AG04450 (cell line): ENCODE results near the gene TEK. TPM values are rescaled to one million over a fixed set of nuclear protein-coding genes. Genes with fewer than 3 reads are reported as not detected.

Source experiments
- CTCF ChIA-PET: fragments of 300-600, 350-600 bp; formaldehyde crosslinking; extraction: SDS; loops from one replicate; lab custom pipeline; 2022; ENCODE audit warnings: antibody characterized with exemption, inconsistent platforms; lab: Charles Lee
- POLR2A ChIA-PET: fragments of 350-600 bp; formaldehyde crosslinking; extraction: SDS; loops from one replicate; lab custom pipeline; 2021; ENCODE audit warnings: antibody characterized with exemption, inconsistent platforms; lab: Yijun Ruan, JAX
- DNase-seq: peaks from one replicate; pipeline ENCODE4 v3.0.0-alpha.2; 2011; ENCODE audit warnings: low read depth, low spot score
- H3K27ac ChIP-seq: one replicate; pipeline ENCODE4 v1.5.1; 2012; ENCODE audit warnings: low read depth, low read length, control low read depth
- H3K27me3 ChIP-seq: one replicate; pipeline ENCODE4 v1.6.0; 2012; ENCODE audit warnings: low read length; ENCODE audit not compliant: control insufficient read depth, insufficient read depth
- H3K4me3 ChIP-seq: 2 replicates; pipeline ENCODE4 v1.5.1; 2011; ENCODE audit warnings: mild to moderate bottlenecking, low read depth, low read length, control low read depth
- H3K9me3 ChIP-seq: 2 replicates; pipeline ENCODE4 v1.5.1; 2012; ENCODE audit warnings: low read length; ENCODE audit not compliant: control insufficient read depth, insufficient read depth
- CTCF ChIP-seq: IDR thresholded peaks from 2 replicates; pipeline ENCODE4 v1.5.1; 2011; ENCODE audit warnings: low read depth, low read length, control low read depth, inconsistent platforms
- polyA plus RNA-seq: library from polyadenylated mRNA; depleted of rRNA; stranded (reverse); fragments of >200 nt; gene quantifications from 2 replicates; pipeline ENCODE4 v1.2.3, GENCODE V29; 2011

Gene TEK
- polyA plus RNA-seq, 1 experiment, result 35.2 TPM

- DNase-seq, result no peak
- CTCF ChIA-PET, result interaction anchor here (0.7 kb wide), 2 partner anchors 44 to 441 kb away, joined by 3 to 4 read pairs; no protein-coding TSS in a partner anchor
- Histone ChIP-seq H3K27ac (no peak overlapping the region), H3K4me3 (no peak overlapping the region), H3K9me3 (no peaks in the 10 kb centered on the region), H3K27me3 (no peaks in the 10 kb centered on the region)
- no peak for TF ChIP-seq CTCF
- POLR2A ChIA-PET, result interaction anchor here (2.2 kb wide), 1 partner anchor 17 kb away, joined by 8 read pairs; no protein-coding TSS in a partner anchor
Observed at GRCh38 chr9:27107241-27107640, 1.8 kb upstream of the TEK start.

DNA sequence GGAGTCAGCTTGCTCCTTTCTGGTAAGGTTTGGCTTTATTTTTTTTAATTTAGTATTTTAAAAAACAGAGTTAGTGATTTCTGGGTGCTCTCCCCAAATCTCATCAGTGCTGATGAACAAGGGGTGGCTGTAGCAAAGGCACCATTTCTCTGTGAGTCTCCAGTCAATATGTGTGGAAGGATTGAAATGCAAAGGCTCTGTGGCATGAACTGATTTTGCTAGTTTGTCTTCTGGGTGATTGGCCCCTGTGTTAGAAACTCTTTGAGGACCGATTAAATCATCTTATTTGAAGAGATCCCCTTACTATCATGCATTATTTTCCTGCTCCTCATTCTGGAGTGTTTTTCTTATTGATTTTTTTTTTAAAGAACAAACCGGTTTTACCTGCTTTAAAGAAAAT is 596 bp downstream of the TEK start:
- Histone ChIP-seq H3K9me3 (no peaks in the 10 kb centered on the region), H3K27ac (peak overlapping the region; percentile 25), H3K4me3 (peak overlapping the region; percentile 57), H3K27me3 (no peaks in the 10 kb centered on the region)
- ChIA-PET POLR2A (interaction anchor here (2.2 kb wide), 1 partner anchor 15 kb away, joined by 8 read pairs; no protein-coding TSS in a partner anchor), CTCF (no interaction called here)
- DNase-seq, result no peak
- TF ChIP-seq CTCF, result no peak

DNA sequence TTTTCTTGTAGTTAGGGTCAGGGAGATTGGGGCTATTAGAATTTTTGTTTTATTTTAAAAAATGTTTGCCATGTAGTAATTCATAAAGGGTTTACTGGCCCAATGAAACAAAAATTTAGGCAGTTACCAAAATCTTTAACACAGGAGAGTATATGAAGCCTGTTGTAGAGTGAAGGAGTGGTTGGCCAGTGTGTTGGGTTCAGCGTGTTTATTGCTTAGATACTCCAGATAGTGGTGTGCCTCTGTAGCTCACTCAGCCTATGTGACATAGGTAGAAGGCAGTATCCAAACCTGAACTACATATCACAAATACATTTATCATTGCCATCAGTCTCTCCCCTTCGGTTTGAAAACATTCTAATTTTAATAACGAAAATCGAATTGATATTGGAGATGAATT is 1.2 kb downstream of the TEK start:
- no peaks in the 10 kb centered on the region for H3K9me3 ChIP-seq
- no peak for TF ChIP-seq CTCF
- DNase-seq, result no peak
- peak overlapping the region; percentile 57 for H3K4me3 ChIP-seq
- ChIA-PET POLR2A (no interaction called here), CTCF (no interaction called here)
- no peaks in the 10 kb centered on the region for H3K27me3 ChIP-seq
- no peak overlapping the region for H3K27ac ChIP-seq

DNA sequence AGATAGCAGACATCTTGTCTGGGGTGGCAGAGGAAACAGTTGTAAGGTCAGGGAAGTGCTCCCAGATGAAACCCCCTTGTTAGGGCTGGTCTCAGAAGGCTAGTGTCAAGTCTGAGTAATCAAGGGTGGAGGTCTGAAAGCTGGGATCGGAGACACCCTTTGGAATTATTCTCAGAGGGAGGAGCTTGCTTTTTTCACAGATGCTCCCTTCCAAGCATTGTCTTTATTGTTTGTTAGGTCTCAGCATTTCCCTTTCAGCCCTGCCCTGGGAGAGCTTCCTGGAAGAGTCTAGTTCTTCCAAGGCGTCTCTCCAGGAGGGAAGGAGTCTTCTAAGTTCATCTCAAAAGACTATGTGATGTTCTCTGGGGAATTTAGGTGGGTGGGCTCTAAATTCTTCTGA is 3.2 kb downstream of the TEK start:
- Histone ChIP-seq H3K27me3 (no peaks in the 10 kb centered on the region), H3K4me3 (no peak overlapping the region), H3K27ac (peak overlapping the region; percentile 31), H3K9me3 (no peaks in the 10 kb centered on the region)
- ChIA-PET CTCF (no interaction called here), POLR2A (interaction anchor here (0.7 to 1.4 kb wide), 2 partner anchors 13 to 178 kb away, joined by 4 to 9 read pairs; no protein-coding TSS in a partner anchor)
- DNase-seq, result no peak
- TF ChIP-seq CTCF, result no peak

DNA sequence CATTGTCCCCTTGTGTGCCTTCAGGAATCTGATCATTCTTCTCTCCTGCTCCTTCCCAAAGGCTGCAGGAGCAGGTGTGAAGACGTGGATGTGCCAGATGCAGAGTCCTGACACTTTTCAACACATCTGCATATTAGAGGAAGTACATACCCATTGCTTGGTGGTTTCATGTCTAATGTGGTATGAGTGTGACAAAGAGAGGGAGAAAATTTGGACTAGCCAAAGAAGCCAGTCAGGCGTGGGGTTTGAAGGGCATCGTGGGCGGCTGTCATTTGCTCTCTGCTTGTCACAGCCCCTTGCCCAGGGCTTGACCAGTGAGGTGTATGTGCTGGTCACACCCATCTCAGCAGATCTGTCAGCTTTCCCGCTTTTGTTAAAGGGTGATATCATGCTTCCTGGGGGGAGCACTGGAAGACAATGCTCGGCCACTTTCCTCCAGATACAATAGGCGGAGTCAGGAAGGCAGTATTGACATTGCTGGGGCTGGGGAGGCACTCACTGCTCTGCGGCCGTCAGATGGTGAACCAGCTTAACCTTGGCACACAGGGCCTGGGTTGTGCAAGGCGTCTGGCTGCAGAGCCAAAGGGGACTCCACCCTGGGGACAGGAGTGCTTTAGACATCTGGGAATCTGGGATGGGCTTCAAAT is 8.6 kb downstream of the TEK start:
- H3K27ac ChIP-seq, result no peak overlapping the region
- no peaks in the 10 kb centered on the region; the same call in 1 of the 2 replicates for H3K9me3 ChIP-seq
- H3K4me3 ChIP-seq, result no peak overlapping the region
- no peak for TF ChIP-seq CTCF
- H3K27me3 ChIP-seq, result no peaks in the 10 kb centered on the region
- CTCF ChIA-PET, result no interaction called here
- DNase-seq, result no peak
- POLR2A ChIA-PET, result interaction anchor here (1.2 kb wide), 1 partner anchor 14 kb away, joined by 3 read pairs; no protein-coding TSS in a partner anchor
